ENCODE data around the gene MRTFB. TPM values are rescaled to one million over a fixed set of nuclear protein-coding genes. Genes with fewer than 3 reads are reported as not detected.

Gene MRTFB
- total RNA-seq, 1 experiment from 2014 or later, result 29.5 TPM

DNA sequence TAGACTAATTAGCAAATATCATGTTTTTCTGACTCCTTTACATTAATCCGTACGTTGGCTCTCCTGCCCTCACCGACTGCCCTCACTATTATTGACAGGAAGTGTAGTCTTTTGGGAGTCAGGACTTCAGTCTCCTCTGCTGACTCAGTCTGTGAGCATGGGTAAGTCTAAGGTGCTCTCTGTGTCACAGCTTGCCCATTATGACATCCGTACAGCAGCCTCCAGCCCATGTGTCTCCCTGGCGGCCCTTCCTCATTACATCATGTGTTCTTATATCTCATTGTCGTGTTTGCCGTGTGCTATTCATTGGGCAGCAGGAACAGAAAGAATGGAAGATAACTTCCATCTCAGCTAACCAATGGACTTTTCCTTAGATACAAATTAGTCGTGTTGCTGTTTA, 77.5 kb downstream of the MRTFB start:
- H3K27ac Mint-ChIP-seq (ENCODE audit: unreplicated experiment), result no peak overlapping the region
- intact Hi-C loops (cut with micrococcal nuclease; ENCODE audit: unreplicated experiment), result no loop called here
- CTCF ChIA-PET, result no interaction called here
- H3K36me3 Mint-ChIP-seq (ENCODE audit: insufficient read depth, unreplicated experiment), result no peaks in the 10 kb centered on the region
- Histone ChIP-seq H3K4me3 (ENCODE audit: low read depth, low read length) (no peak overlapping the region), H3K27me3 (replicated peaks; ENCODE audit: control insufficient read depth, insufficient read depth, low read length) (no peaks in the 10 kb centered on the region), H3K36me3 (ENCODE audit: control insufficient read depth, insufficient read depth, low read length) (no peaks in the 10 kb centered on the region), H3K9me3 (no peaks in the 10 kb centered on the region), H3K4me1 (no peaks in the 10 kb centered on the region)
- TF ChIP-seq CTCF (IDR thresholded peaks at IDR 0.05; ENCODE audit: insufficient read depth in 1 of 2, low read depth in 1 of 2, low read length in 1 of 2, severe bottlenecking in 1 of 2, unreplicated experiment in 1 of 2), result no peak
- H3K27me3 Mint-ChIP-seq (ENCODE audit: insufficient read depth, unreplicated experiment), result no peaks in the 10 kb centered on the region
- H3K4me3 Mint-ChIP-seq (ENCODE audit: unreplicated experiment), result no peak overlapping the region
- DNase-seq, result no peak
- BruUV-seq (replicated peaks), result no TSS peak
- H3K9me3 Mint-ChIP-seq (ENCODE audit: unreplicated experiment), result no peaks in the 10 kb centered on the region
- peaks cover 6% of the 10 kb centered on the region for H3K4me1 Mint-ChIP-seq (ENCODE audit: low read depth, unreplicated experiment)
- POLR2A ChIA-PET, result no interaction called here

DNA sequence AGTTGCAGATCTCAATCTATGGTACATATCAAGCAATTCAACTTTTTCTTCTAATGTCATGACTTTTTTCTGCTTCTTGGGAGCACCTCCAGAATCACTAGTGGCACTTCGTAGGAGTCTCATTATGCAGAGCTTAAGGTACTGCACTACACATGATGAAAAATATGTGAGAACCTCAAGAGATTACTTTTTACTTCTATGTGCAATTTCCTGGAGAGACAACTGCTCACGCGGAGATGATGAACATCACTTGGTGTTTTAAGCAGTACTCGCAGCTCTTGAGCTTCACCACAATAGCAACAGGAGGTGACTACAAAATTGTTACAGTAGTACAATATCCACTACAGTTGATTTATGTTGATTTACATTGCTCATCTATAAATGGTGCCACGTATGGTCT, 79.7 kb downstream of the MRTFB start:
- H3K9me3 ChIP-seq, result no peaks in the 10 kb centered on the region
- intact Hi-C loops (cut with micrococcal nuclease; ENCODE audit: unreplicated experiment), result no loop called here
- no peak for DNase-seq
- H3K9me3 Mint-ChIP-seq (ENCODE audit: unreplicated experiment), result no peaks in the 10 kb centered on the region
- no peak overlapping the region for H3K27ac Mint-ChIP-seq (ENCODE audit: unreplicated experiment)
- H3K27me3 Mint-ChIP-seq (ENCODE audit: insufficient read depth, unreplicated experiment), result no peaks in the 10 kb centered on the region
- H3K27me3 ChIP-seq (replicated peaks; ENCODE audit: control insufficient read depth, insufficient read depth, low read length), result no peaks in the 10 kb centered on the region
- no peaks in the 10 kb centered on the region for H3K36me3 Mint-ChIP-seq (ENCODE audit: insufficient read depth, unreplicated experiment)
- POLR2A ChIA-PET, result no interaction called here
- no peaks in the 10 kb centered on the region for H3K4me1 ChIP-seq
- no TSS peak for BruUV-seq (replicated peaks)
- H3K4me3 Mint-ChIP-seq (ENCODE audit: unreplicated experiment), result no peak overlapping the region
- CTCF ChIA-PET, result no interaction called here
- H3K4me3 ChIP-seq (ENCODE audit: low read depth, low read length), result no peak overlapping the region
- TF ChIP-seq CTCF (IDR thresholded peaks at IDR 0.05; ENCODE audit: insufficient read depth in 1 of 2, low read depth in 1 of 2, low read length in 1 of 2, severe bottlenecking in 1 of 2, unreplicated experiment in 1 of 2), result no peak
- H3K36me3 ChIP-seq (ENCODE audit: control insufficient read depth, insufficient read depth, low read length), result no peaks in the 10 kb centered on the region
- H3K4me1 Mint-ChIP-seq (ENCODE audit: low read depth, unreplicated experiment), result peaks cover 6% of the 10 kb centered on the region

DNA sequence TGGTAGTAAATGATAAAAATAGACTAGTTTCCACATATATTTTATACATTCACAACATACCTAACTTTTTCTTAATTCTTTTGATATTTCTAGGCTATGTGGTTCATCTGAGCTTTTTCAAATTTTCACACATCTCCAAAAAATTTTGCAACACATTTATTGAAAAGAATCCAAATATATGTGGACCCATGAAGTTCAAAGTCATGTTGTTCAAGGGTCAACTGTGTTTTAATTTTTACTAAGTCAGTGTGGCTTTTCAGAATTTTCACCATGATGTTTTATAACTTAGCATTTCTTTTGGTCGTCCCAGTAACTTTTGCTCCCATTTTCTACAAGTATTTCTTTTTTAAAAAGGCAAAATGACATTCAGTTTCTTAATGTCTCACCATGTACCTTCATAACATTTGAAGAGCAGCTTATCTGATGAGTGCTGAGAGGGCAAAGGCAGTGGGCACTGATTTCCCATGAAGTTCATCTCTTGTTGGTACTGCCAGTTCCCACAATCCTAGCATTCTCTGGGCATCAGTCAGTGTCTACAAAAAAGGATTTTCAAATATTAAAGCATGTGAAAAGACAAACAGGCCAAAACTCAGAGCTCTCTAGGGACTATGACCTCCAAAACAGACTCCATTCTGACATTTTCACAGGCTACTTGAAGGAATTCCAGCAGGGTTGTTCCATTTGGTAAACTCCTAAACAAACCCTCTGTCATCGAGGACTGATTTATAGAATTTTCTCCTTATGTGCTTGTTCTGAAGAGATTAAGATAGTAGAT, 80.3 kb downstream of the MRTFB start:
- no peak overlapping the region for H3K4me3 ChIP-seq (ENCODE audit: low read depth, low read length)
- no peaks in the 10 kb centered on the region for H3K27me3 ChIP-seq (replicated peaks; ENCODE audit: control insufficient read depth, insufficient read depth, low read length)
- no peaks in the 10 kb centered on the region for H3K9me3 Mint-ChIP-seq (ENCODE audit: unreplicated experiment)
- POLR2A ChIA-PET, result no interaction called here
- no peak for TF ChIP-seq CTCF (IDR thresholded peaks at IDR 0.05; ENCODE audit: insufficient read depth in 1 of 2, low read depth in 1 of 2, low read length in 1 of 2, severe bottlenecking in 1 of 2, unreplicated experiment in 1 of 2)
- H3K9me3 ChIP-seq, result no peaks in the 10 kb centered on the region
- H3K27ac Mint-ChIP-seq (ENCODE audit: unreplicated experiment), result no peak overlapping the region
- CTCF ChIA-PET, result no interaction called here
- H3K4me1 Mint-ChIP-seq (ENCODE audit: low read depth, unreplicated experiment), result peaks cover 6% of the 10 kb centered on the region
- H3K27me3 Mint-ChIP-seq (ENCODE audit: insufficient read depth, unreplicated experiment), result no peaks in the 10 kb centered on the region
- no peaks in the 10 kb centered on the region for H3K36me3 ChIP-seq (ENCODE audit: control insufficient read depth, insufficient read depth, low read length)
- DNase-seq, result no peak
- BruUV-seq (replicated peaks), result no TSS peak
- no peak overlapping the region for H3K4me3 Mint-ChIP-seq (ENCODE audit: unreplicated experiment)
- H3K4me1 ChIP-seq, result no peaks in the 10 kb centered on the region
- H3K36me3 Mint-ChIP-seq (ENCODE audit: insufficient read depth, unreplicated experiment), result no peaks in the 10 kb centered on the region
- intact Hi-C loops (cut with micrococcal nuclease; ENCODE audit: unreplicated experiment), result no loop called here
